Measurements from ENCODE around the gene HACL1.
A peak's percentile ranks its signal among the peaks of the same experiment; 100 is the strongest.

Gene HACL1

GRCh38 chr3:15585111-15585845, 16.1 kb downstream of the HACL1 start:
- DNase-seq (ENCODE audit: insufficient read length, low spot score) = no peak
- no peak for TF ChIP-seq POLR2A (IDR thresholded peaks at IDR 0.05; ENCODE audit: low read depth, low read length)
- no peak for TF ChIP-seq SPI1 (IDR thresholded peaks at IDR 0.05; ENCODE audit: low read depth, low read length)
- TF ChIP-seq TAF1 (IDR thresholded peaks at IDR 0.05; ENCODE audit: low read depth, low read length) = no peak
- no peak for TF ChIP-seq POLR2AphosphoS5 (IDR thresholded peaks at IDR 0.05; ENCODE audit: low read depth, low read length)
- no peak for TF ChIP-seq PAX5 (IDR thresholded peaks at IDR 0.05; ENCODE audit: insufficient read depth, low read length, severe bottlenecking)
- TF ChIP-seq POU2F2 (IDR thresholded peaks at IDR 0.05; ENCODE audit: low read depth, low read length) = no peak

GRCh38 chr3:15581471-15582394, 19.6 kb downstream of the HACL1 start:
- TF ChIP-seq POLR2AphosphoS5 (IDR thresholded peaks at IDR 0.05; ENCODE audit: low read depth, low read length) = no peak
- no peak for TF ChIP-seq POLR2A (IDR thresholded peaks at IDR 0.05; ENCODE audit: low read depth, low read length)
- TF ChIP-seq TAF1 (IDR thresholded peaks at IDR 0.05; ENCODE audit: low read depth, low read length) = no peak
- no peak for TF ChIP-seq POU2F2 (IDR thresholded peaks at IDR 0.05; ENCODE audit: low read depth, low read length)
- no peak for TF ChIP-seq SPI1 (IDR thresholded peaks at IDR 0.05; ENCODE audit: low read depth, low read length)
- no peak for TF ChIP-seq PAX5 (IDR thresholded peaks at IDR 0.05; ENCODE audit: insufficient read depth, low read length, severe bottlenecking)
- FAIRE-seq = no peak

More at GRCh38 chr3:15585111-15585845, 16.1 kb downstream of the HACL1 start:
- no peak for FAIRE-seq

DNA sequence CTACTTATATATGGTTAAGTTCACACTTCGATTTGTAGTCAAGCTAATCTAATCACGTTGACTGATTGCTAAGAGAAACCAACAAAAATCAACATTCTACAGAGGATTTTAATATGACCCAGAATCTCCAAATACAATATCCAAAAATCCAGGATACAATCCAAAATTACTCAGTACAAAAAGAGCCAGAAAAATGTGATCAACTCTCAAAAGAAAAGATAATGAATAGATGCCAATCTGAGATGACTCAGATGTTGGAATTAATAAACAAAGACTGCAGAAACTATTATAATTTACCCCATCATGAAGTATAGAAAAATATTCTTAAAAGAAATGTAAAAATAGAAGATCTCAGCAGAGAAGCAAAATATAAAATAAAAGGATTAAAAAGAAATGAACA, 22.3 kb downstream of the HACL1 start:
- DNase-seq (ENCODE audit: insufficient read length, low spot score) (no peak), FAIRE-seq (no peak)
- TF ChIP-seq POLR2A (IDR thresholded peaks at IDR 0.05; ENCODE audit: low read depth, low read length) (no peak), POLR2AphosphoS5 (IDR thresholded peaks at IDR 0.05; ENCODE audit: low read depth, low read length) (no peak), SPI1 (IDR thresholded peaks at IDR 0.05; ENCODE audit: low read depth, low read length) (no peak), POU2F2 (IDR thresholded peaks at IDR 0.05; ENCODE audit: low read depth, low read length) (no peak), PAX5 (IDR thresholded peaks at IDR 0.05; ENCODE audit: insufficient read depth, low read length, severe bottlenecking) (no peak), TAF1 (IDR thresholded peaks at IDR 0.05; ENCODE audit: low read depth, low read length) (no peak)

More at GRCh38 chr3:15581471-15582394, 19.6 kb downstream of the HACL1 start:
- no peak for DNase-seq (ENCODE audit: insufficient read length, low spot score)

DNA sequence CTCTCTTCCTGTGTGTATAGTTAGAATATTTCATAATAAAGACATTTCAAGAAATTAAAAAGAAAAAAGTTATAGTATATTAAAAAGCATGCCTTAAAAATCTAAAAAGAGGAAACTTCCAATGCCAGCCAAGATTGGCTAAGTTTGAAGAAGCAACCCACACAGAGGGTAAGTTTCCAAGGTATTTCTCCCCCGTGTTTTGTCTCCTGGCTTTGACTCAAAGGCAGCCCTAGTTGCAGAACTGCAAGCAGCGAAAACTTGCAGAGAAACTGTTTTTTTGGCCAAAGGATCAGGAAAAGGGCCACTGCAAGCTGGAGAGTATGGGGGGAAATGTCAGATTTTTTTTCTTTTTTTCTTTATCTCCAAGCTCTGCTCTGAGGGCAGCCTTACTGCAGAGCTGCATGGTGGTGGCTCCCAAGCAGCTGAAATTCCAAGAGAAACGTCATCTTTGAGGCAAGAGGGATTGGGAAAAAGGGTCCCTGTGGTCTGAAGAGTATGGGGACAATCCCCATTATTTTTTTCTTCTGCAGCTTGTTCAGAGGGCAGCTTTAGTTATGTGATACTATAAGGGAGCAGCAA, 23.0 kb downstream of the HACL1 start:
- no peak for FAIRE-seq
- TF ChIP-seq TAF1 (IDR thresholded peaks at IDR 0.05; ENCODE audit: low read depth, low read length) (no peak), PAX5 (IDR thresholded peaks at IDR 0.05; ENCODE audit: insufficient read depth, low read length, severe bottlenecking) (no peak), SPI1 (IDR thresholded peaks at IDR 0.05; ENCODE audit: low read depth, low read length) (no peak), POLR2AphosphoS5 (IDR thresholded peaks at IDR 0.05; ENCODE audit: low read depth, low read length) (no peak), POLR2A (IDR thresholded peaks at IDR 0.05; ENCODE audit: low read depth, low read length) (no peak), POU2F2 (IDR thresholded peaks at IDR 0.05; ENCODE audit: low read depth, low read length) (no peak)
- DNase-seq (ENCODE audit: insufficient read length, low spot score) = no peak

GRCh38 chr3:15576475-15576874, 24.9 kb downstream of the HACL1 start:
- TF ChIP-seq TAF1 (IDR thresholded peaks at IDR 0.05; ENCODE audit: low read depth, low read length) (no peak), POLR2A (IDR thresholded peaks at IDR 0.05; ENCODE audit: low read depth, low read length) (no peak), SPI1 (IDR thresholded peaks at IDR 0.05; ENCODE audit: low read depth, low read length) (peak; percentile 66)
- DNase-seq (ENCODE audit: insufficient read length, low spot score) (no peak), FAIRE-seq (no peak)

DNA sequence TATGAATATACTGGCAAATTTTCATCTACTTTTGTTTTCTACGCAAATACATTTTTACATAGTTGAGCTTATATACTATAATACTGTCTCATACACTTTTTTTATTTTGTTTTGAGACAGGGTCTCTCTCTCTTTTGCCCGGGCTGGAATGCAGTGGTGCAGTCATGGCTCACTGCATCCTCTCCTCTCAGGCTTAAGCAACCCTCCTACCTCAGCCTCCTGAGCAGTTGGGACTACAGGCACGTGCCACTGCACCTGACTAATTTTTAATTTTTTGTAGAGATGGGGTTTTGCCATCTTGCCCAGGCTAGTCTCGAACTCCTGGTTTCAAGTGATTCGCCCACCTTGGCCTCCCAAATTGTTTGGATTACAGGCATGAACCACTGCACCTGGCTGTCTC, 25.9 kb downstream of the HACL1 start:
- TF ChIP-seq POLR2AphosphoS5 (IDR thresholded peaks at IDR 0.05; ENCODE audit: low read depth, low read length) = no peak
- TF ChIP-seq POU2F2 (IDR thresholded peaks at IDR 0.05; ENCODE audit: low read depth, low read length) = no peak
- no peak for TF ChIP-seq POLR2A (IDR thresholded peaks at IDR 0.05; ENCODE audit: low read depth, low read length)
- no peak for TF ChIP-seq PAX5 (IDR thresholded peaks at IDR 0.05; ENCODE audit: insufficient read depth, low read length, severe bottlenecking)
- TF ChIP-seq TAF1 (IDR thresholded peaks at IDR 0.05; ENCODE audit: low read depth, low read length) = no peak
- no peak for TF ChIP-seq SPI1 (IDR thresholded peaks at IDR 0.05; ENCODE audit: low read depth, low read length)
- no peak for FAIRE-seq

GRCh38 chr3:15572138-15572537, 29.2 kb downstream of the HACL1 start:
- FAIRE-seq (no peak), DNase-seq (ENCODE audit: insufficient read length, low spot score) (no peak)
- no peak for TF ChIP-seq POU2F2 (IDR thresholded peaks at IDR 0.05; ENCODE audit: low read depth, low read length)
- no peak for TF ChIP-seq POLR2AphosphoS5 (IDR thresholded peaks at IDR 0.05; ENCODE audit: low read depth, low read length)
- TF ChIP-seq PAX5 (IDR thresholded peaks at IDR 0.05; ENCODE audit: insufficient read depth, low read length, severe bottlenecking) = no peak
- no peak for TF ChIP-seq POLR2A (IDR thresholded peaks at IDR 0.05; ENCODE audit: low read depth, low read length)
- TF ChIP-seq SPI1 (IDR thresholded peaks at IDR 0.05; ENCODE audit: low read depth, low read length) = no peak

More for the DNA sequence above, 25.9 kb downstream of the HACL1 start:
- no peak for DNase-seq (ENCODE audit: insufficient read length, low spot score)

DNA sequence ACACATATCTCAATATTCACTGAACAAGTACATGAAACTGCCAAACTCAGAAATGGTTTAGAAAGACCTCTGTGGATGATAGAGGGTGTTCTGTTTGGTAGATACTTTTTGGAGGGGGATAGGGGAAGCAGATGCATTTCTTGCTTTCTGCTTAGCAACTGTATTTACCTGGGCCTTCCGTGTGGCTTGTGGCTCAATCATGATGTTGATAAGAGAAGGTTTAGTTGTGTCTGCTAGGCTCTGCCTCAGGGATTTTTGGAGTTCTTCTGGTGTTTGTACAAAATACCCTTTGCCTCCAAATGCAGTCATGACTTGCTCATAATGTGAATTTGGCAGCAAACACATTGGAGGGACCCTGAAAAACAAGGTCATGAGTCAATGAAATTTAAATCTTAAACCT, 38.2 kb downstream of the HACL1 start:
- DNase-seq (ENCODE audit: insufficient read length, low spot score) (no peak), FAIRE-seq (no peak)
- no peak for TF ChIP-seq TAF1 (IDR thresholded peaks at IDR 0.05; ENCODE audit: low read depth, low read length)
- TF ChIP-seq SPI1 (IDR thresholded peaks at IDR 0.05; ENCODE audit: low read depth, low read length) = no peak
- TF ChIP-seq POLR2AphosphoS5 (IDR thresholded peaks at IDR 0.05; ENCODE audit: low read depth, low read length) = no peak
- no peak for TF ChIP-seq POU2F2 (IDR thresholded peaks at IDR 0.05; ENCODE audit: low read depth, low read length)
- no peak for TF ChIP-seq POLR2A (IDR thresholded peaks at IDR 0.05; ENCODE audit: low read depth, low read length)

GRCh38 chr3:15562560-15562959, 38.8 kb downstream of the HACL1 start:
- FAIRE-seq (no peak), DNase-seq (ENCODE audit: insufficient read length, low spot score) (no peak)
- TF ChIP-seq SPI1 (IDR thresholded peaks at IDR 0.05; ENCODE audit: low read depth, low read length) = no peak
- TF ChIP-seq POU2F2 (IDR thresholded peaks at IDR 0.05; ENCODE audit: low read depth, low read length) = no peak
- no peak for TF ChIP-seq TAF1 (IDR thresholded peaks at IDR 0.05; ENCODE audit: low read depth, low read length)
- no peak for TF ChIP-seq POLR2AphosphoS5 (IDR thresholded peaks at IDR 0.05; ENCODE audit: low read depth, low read length)
- TF ChIP-seq PAX5 (IDR thresholded peaks at IDR 0.05; ENCODE audit: insufficient read depth, low read length, severe bottlenecking) = no peak

All from GM12891 (cell line).